Activated CD4-positive, alpha-beta T cell treated with anti-CD3 and anti-CD28 coated beads, Interleukin-2, amount 50 U/mL, for 4 hours (primary cell): ENCODE results near the gene SPPL2A.
"Not testable (repeated sequence)": the region's sequence is repeated elsewhere in the genome, so short reads cannot be mapped to it uniquely, and the experiment has no call there.

Experiments
- DNase-seq, 2 experiments: peaks; one replicate each; pipeline ENCODE4 v3.0.0-alpha.2; 2020

Gene SPPL2A

GRCh38 chr15:50765195-50765967 lies at the start of gene SPPL2A:
TSS of gene SPPL2A (minus strand) at chr15:50765706. CDS start at chr15:50765533, 173 bp downstream.
- DNase-seq, result peak; percentile 79 to 84

- DNase-seq, result no peak
Observed at GRCh38 chr15:50814634-50815033, 49.1 kb upstream of the SPPL2A start.

GRCh38 chr15:50813865-50814264 lies 48.4 kb upstream of the SPPL2A start:
- no peak for DNase-seq

- DNase-seq, result no peak
Observed at GRCh38 chr15:50813089-50813488, 47.6 kb upstream of the SPPL2A start.

- not testable (repeated sequence) for DNase-seq
Observed at GRCh38 chr15:50812181-50812506, 46.6 kb upstream of the SPPL2A start.

GRCh38 chr15:50811461-50812180 lies 46.1 kb upstream of the SPPL2A start:
- DNase-seq, result not testable (repeated sequence)

- DNase-seq, result no peak
Observed at GRCh38 chr15:50810128-50810527, 44.6 kb upstream of the SPPL2A start.

GRCh38 chr15:50808728-50809127 lies 43.2 kb upstream of the SPPL2A start:
- DNase-seq, result no peak

- DNase-seq, result no peak
Observed at GRCh38 chr15:50803479-50804180, 38.1 kb upstream of the SPPL2A start.

- DNase-seq, result no peak
Observed at GRCh38 chr15:50800715-50801114, 35.2 kb upstream of the SPPL2A start.

- DNase-seq, result no peak
Observed at GRCh38 chr15:50798684-50799083, 33.2 kb upstream of the SPPL2A start.

GRCh38 chr15:50797926-50798325 lies 32.4 kb upstream of the SPPL2A start:
- DNase-seq, result no peak

GRCh38 chr15:50791486-50791885 lies 26.0 kb upstream of the SPPL2A start:
- DNase-seq, result no peak

GRCh38 chr15:50790778-50791453 lies 25.4 kb upstream of the SPPL2A start:
- DNase-seq, result no peak

GRCh38 chr15:50786871-50787270 lies 21.4 kb upstream of the SPPL2A start:
- no peak for DNase-seq

- DNase-seq, result no peak
Observed at GRCh38 chr15:50786438-50786837, 20.9 kb upstream of the SPPL2A start.

GRCh38 chr15:50783895-50784294 lies 18.4 kb upstream of the SPPL2A start:
- DNase-seq, result no peak

GRCh38 chr15:50783411-50783810 lies 17.9 kb upstream of the SPPL2A start:
- DNase-seq, result no peak

GRCh38 chr15:50778086-50778485 lies 12.6 kb upstream of the SPPL2A start:
- DNase-seq, result no peak

- no peak for DNase-seq
Observed at GRCh38 chr15:50777042-50777441, 11.5 kb upstream of the SPPL2A start.

- no peak for DNase-seq
Observed at GRCh38 chr15:50774450-50774849, 8.9 kb upstream of the SPPL2A start.

GRCh38 chr15:50773389-50773788 lies 7.9 kb upstream of the SPPL2A start:
- DNase-seq, result no peak

GRCh38 chr15:50767332-50767861 lies 1.9 kb upstream of the SPPL2A start:
- no peak for DNase-seq
